Hematopoietic multipotent progenitor cell treated with erythropoietin and hydrocortisone succinate and interleukin-3 and kit ligand, for 8 days (in vitro differentiated cells): ENCODE measurements around the gene METTL17.
"Not testable (repeated sequence)": the region's sequence is repeated elsewhere in the genome, so short reads cannot be mapped to it uniquely, and the experiment has no call there.

ENCODE experiments used
- DNase-seq: peaks from one replicate; pipeline ENCODE4 v3.0.0-alpha.2; 2015

The METTL17 gene

GRCh38 chr14:21025371-21026273 lies 35.8 kb downstream of the METTL17 start:
- no peak for DNase-seq

GRCh38 chr14:21026274-21026987 lies 36.7 kb downstream of the METTL17 start:
- DNase-seq = no peak

- no peak for DNase-seq
Measured at GRCh38 chr14:21026988-21027315, 37.2 kb downstream of the METTL17 start.

DNA sequence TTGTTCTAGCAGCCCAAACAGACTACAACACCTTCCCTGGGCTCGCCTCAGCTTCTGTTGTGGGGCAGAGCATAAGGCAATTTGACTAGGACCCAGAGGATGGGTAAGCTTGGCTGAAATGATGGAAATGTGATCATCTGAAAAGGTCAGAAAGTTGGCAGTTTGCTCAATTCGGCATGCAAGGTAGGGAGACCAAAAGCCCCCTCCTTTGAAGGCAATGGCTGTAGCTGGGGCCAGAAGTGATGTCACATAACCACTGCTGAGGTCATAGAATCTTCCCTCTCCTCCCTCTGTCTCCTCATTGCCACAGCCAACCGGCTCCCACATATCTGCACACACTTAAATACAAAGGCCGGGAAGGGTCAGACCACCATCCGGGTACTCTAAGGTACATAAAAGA lies 40.1 kb downstream of the METTL17 start, which contains the start of gene TPPP2:
Gene TPPP2 (plus strand): TSS at position 301 of the 400 bp plus-strand sequence. CDS start 365 bp downstream, outside the sequence.
- no peak for DNase-seq

- DNase-seq = no peak
Measured at GRCh38 chr14:21030531-21030930, 40.8 kb downstream of the METTL17 start.

DNA sequence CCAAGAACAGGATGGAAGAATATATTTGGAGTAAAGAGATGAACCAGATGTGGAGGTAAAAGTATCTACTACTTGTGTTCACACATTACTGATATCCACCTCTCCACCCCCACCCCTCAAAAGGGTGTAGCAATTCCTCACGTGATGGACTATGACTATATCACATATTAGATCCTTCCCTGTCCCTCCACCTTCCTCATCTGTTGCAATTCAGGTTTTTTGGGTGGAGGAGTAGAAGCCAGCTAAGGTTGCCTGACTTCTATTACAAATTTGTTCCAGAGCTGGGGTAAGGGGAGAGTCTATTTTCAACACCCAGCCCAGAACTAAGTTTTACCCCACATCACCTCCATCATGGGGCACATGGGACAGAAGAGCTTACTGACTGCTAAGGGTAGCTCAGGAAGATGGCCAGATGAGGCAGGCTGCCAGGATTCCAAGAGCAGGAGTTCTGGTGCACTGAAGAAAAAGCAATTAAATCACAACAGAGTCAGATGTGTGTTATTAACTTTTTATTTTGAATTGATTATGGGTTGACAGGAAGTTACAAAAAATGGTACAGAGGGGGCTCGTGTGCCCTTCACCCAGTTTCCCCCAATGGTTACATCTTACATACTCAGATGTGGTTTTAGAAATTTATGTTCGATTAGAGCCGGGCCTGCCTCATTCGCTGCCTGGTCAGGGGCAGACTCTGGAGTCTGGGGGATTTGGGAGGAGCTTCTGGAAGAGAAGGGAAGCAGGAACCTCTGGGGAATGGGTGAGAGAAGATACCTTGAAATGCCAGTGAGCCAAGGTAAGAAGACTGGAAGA lies 42.7 kb downstream of the METTL17 start:
- no peak for DNase-seq

DNA sequence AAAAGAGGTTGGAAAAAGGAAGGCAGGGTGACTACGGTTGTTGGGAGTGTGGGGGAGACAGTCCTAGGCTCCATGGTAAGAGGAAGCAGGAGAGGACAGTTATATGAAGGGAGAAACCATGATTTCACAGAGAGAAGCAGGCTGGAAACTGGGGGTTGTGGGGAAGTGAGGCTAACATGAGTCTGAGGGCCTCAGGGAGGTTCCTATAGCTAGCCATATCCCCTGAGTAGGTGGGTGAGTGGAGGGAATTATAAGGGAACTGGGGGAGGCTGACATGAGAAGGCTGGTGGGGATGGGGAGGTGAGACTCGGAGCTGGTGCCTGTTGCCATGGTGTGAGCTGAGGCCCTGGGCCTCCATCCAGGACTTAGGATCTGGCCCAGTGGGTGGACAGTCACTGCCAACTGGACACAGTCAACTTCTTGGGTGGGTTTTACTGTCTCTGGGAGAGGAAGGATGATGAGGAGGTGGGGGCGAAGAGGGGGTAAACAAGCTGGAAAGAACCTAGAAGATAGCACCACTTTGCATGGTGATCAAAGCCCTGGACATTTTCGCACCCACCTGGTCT lies 43.4 kb downstream of the METTL17 start:
- no peak for DNase-seq

- DNase-seq = no peak
Measured at GRCh38 chr14:21034707-21035106, 44.9 kb downstream of the METTL17 start, which contains the start of gene RNASE13. RNASE13 (minus strand) TSS chr14:21034807; CDS start chr14:21034288, 519 bp downstream.

DNA sequence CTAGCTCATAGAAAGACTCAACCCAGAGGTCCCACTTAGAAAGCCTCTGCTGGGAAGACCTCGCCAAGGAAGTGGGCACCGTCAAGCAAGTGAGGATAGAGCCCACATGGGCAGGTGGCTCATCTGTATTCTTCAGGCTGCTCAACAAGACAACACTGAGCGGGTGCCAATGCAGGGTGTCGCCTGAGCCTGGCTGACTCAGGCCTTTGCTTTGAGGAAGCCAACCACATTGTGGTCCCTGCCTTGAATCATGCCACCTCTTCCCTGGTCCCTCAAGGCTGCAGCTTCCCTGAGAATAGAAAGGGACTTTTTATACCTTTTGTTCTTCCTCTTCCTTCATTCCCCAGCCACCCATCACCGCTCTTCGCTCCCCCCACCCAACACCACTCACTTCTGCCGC lies 47.0 kb downstream of the METTL17 start:
- no peak for DNase-seq

DNA sequence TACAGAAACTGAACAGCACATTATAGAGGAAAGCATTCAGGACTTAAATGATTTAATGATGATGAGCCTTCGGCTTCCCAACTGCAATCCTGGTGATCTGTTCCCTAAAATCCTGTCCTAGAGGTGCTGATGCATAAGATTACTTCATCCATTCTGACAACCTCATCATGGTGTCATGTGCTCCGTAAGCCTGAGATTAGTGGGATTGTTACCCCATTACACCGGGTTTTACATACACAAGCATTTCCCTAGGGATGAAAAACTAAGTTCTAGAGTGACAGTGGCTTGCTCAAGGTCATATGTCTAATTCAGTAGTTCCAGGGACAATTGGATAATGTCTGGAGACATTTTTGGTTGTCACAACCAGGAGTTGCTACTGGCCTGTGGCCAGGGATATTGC lies 47.4 kb downstream of the METTL17 start:
- DNase-seq = no peak

GRCh38 chr14:21038441-21039422 lies 49.0 kb downstream of the METTL17 start:
- no peak for DNase-seq

- peak; percentile 67 for DNase-seq
Measured at GRCh38 chr14:21039585-21040369, 50.0 kb downstream of the METTL17 start.

DNA sequence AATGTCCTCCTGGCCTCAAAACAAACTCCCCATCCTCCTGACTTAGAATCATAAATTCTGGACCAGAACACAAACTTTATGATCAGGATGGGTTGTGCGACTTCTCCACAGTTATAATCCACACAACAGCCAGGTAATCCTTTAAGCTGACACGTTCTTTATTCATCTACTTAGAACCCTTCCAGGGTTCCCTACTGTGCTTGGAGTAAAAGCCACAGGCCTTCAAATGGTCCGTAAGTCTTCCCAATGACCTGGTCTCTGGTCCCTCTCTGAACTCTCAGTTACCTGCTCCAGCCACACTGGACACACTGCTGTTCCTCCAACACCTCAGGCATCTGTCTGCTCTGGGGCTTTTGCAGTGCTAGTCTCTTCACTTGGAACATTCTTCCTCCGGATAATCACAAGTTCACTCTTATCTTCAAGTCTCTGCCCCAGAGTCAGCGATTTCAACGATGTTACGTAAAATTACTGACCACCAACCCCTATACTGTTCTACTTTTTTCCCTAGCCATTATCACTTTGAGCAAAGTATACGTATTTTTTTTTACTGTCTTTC lies 50.7 kb downstream of the METTL17 start:
- DNase-seq = no peak

GRCh38 chr14:21040941-21041340 lies 51.2 kb downstream of the METTL17 start:
- not testable (repeated sequence) for DNase-seq

GRCh38 chr14:21041676-21042433 lies 52.1 kb downstream of the METTL17 start, which contains the start of gene RNASE7:
RNASE7 (plus strand) TSS chr14:21042362; CDS start chr14:21042993, 631 bp downstream.
- peak; percentile 62 for DNase-seq

DNA sequence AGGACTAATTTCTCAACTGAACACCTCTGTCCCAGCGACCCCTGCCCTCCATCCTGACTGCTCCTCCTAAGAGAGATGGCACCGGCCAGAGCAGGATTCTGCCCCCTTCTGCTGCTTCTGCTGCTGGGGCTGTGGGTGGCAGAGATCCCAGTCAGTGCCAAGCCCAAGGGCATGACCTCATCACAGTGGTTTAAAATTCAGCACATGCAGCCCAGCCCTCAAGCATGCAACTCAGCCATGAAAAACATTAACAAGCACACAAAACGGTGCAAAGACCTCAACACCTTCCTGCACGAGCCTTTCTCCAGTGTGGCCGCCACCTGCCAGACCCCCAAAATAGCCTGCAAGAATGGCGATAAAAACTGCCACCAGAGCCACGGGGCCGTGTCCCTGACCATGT lies 53.1 kb downstream of the METTL17 start:
- no peak for DNase-seq

DNA sequence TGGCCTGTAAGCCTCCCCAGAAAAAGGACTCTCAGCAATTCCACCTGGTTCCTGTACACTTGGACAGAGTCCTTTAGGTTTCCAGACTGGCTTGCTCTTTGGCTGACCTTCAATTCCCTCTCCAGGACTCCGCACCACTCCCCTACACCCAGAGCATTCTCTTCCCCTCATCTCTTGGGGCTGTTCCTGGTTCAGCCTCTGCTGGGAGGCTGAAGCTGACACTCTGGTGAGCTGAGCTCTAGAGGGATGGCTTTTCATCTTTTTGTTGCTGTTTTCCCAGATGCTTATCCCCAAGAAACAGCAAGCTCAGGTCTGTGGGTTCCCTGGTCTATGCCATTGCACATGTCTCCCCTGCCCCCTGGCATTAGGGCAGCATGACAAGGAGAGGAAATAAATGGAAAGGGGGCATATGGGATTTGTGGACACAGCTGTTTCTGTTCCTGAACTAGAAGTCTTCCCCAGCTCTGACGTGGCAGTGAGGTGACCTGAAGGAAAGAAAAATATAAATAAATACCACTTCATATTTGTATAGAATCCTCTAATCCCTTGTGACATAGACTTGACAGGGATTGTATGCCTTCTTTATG lies 53.7 kb downstream of the METTL17 start:
- no peak for DNase-seq

DNA sequence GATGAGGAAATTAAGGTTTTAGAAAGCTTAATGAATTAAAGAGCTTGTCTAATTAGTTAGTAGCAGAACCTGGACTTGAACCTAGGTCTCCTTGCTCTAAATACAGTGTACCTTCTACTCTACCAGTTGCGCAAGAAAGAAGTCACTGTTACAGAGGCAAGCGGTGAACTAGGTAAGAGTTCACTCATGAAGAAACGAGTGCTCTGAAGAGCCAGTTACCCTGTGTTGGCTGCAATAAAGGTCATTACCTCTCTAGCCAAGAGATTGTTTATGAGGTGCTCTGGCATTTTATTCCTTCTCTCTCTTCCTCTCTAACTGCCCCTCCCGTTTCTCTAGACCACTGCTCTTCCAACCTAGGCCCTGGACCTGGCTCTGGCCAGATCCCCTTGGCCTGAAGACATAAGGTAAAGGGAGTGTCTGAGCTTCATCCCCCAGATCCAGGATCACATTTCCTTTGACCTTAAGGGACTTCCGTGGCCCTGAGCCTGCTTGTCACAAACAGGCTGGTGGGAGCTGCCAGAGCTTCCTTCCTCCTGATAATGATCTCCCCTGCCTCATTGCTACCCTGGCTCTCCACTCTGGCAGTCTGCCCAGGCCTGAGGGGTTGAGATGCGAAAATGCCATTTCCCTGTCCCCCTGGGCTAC lies 54.3 kb downstream of the METTL17 start:
- peak; percentile 73 for DNase-seq
